ENCODE measurements around the gene CACNA1C.

Gene CACNA1C

DNA sequence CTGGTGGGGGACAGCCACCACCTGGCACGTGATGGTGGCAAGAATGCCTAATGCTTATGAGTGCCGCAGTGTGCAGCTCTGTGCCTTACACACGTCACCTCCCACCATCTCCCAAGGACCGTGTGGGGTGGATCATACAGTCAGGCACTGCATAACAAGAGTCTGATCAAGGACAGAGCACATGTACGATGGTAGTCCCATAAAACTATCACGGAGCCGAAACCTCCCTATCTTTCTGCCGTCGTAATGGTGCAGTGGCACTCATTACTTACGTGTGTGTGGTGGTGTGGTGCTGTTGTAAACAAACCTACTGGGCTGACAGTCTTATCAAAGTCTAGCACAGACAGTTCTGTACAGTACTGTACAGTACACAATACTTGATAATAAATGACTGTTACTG lies 89.3 kb downstream of the CACNA1C start:
- DNase-seq, result no peak

DNA sequence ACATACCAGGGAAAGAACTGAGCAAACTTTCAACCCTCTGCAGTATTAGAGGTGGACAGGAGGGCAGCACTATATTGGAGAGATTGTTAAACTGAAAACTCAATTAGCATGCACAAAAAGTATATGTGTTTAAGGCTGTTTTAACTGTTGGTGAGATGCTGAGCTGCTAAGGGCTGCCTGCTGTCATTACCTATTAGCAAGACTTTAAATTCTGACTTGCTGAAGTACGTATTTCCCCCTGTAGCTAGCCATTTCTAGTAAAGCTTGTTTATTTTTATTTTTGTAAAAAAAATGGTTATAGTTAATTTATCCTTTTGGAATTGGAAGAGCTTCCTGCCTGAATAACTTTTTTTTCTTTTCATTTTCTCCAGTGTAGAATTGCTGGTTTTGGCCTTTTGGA lies 92.2 kb downstream of the CACNA1C start:
- DNase-seq, result no peak

DNA sequence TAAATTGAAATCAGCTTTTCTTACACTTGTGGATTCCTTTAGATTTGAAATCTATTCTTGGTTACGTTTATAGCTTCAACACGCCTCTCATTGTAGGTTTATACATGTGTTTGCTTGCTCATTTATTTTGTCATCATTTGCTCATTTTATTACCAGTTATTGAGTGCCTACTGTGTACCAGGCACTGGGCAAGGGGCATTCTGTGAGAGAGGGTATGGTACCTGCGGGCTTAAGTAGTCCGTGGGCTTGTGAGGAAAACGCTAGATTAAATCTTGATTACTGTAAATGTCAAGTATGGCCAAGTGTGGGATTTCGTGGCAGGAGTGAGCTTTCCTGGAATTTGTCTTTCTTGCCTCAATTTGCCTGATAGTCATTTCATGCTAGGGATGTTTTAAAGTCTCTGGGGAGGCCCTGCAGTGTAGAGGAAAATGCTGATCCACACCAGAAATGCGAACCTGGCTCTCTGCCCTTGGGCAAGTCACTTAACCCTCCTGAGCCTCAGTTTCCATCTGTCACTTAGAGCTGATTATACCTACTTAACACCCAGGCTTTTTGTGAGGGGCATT lies 92.7 kb downstream of the CACNA1C start:
- DNase-seq, result no peak

DNA sequence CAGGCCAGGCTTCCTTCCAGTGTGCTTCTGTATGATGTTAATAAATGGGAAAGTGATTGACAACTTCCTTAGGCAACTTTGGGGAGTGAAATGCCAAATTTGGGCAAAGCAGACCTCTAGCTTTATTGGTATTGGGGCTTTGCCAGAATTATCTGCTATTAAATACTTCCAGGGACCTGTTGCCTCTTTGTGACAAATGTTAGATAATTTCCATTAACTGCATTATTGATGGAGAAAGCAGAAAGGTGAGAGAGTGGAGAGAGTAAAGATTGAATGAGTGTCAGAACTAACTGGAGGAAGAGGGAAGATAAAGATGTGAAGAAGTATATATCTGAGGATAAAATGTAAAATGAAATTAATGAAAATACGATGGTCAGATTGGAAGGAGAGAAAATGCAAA lies 94.5 kb downstream of the CACNA1C start:
- DNase-seq, result no peak

DNA sequence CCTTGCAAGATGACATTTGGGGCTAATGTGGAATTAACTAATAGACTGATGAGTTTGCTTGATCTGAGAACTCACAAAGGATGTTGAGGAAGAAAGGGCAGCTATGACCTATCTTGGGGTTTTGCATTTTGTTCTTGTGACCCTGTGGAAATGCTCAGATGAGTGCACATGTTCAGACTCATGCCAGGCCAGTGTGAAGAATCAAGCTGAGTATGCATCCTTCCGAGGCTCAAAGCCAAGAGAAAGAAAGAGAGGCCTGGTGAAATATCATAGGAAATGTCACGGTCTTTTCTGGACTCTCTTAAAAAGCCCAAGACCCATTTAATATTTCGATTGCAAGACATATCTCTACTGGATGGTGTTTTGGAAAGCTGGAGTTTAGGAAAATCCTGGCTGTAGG lies 96.3 kb downstream of the CACNA1C start:
- DNase-seq, result no peak

DNA sequence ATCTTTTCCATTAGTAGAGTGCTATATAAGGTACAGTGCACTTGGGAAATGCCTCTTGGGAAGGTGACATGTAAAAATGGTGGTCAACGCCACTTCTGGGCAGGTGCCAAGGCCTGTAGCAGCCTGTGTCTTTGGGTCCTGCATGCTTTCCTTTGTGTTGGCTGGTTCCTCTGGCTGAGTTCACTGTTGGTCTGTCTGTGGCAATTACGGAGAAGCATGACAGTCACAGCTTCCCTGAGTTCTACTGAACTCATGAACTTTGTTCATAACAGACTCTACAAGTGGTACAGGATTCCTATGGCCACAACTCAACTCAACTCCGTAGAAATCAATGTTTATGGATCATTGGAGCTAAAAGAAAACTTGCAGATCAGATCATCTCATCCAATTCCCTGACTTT lies 98.0 kb downstream of the CACNA1C start:
- no peak for DNase-seq

DNA sequence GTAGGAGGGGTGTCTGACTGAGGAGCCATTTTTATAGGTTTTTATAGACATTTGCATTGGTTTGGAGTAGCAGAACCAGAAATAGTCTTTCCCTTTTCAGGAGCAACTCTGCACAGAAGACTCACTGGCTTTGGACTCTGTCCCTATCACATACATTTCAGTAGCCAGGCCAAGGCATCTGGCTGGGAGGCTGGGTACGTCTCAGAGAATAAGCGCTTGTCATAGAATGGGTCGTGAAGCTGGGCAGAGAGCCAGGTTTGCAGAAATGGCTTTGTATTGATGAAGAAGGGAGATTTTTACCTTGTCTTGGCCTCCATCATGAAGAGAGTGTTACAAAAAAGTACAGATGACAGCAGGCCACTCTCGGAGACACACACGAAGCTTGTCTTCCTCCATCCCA lies 98.6 kb downstream of the CACNA1C start:
- DNase-seq, result no peak

DNA sequence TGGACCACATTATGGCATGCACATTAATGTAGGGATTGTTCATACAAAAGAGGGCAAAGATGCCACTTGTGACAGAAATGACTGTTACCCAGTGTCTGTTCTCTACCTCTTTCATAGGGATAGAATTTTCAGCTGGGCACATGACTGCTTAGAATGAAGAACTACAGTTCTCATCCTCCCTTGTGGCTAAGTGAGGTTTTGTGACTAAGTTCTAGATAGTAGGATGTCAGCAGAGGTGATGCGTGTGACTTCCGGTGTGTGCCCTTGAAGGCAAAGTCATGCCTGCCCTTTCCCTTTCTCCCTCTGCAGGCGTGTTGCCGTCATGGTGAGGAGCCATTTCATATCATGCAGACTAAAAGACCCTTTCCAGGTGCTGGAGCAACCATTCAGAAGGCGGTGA lies 99.3 kb downstream of the CACNA1C start:
- DNase-seq, result no peak

DNA sequence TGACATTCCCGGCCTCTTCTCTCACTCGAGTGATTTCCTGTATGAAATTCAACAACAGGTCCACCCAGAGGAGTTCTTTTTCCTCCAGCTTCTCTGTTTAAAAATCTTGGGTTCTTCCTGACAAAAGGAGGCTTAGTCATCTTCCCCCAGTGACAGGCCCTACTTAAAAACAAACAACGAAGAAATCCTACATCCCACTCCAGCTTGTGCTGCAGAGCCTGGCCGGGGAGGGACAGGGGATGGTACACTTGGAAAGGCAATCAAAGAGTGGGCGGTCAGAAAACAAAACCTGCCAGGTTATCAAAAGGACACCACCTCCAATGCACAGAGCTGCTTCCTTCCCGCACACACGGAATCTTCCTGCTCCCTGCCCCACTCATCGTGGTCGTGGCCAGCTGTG lies 101.3 kb downstream of the CACNA1C start:
- DNase-seq, result no peak

DNA sequence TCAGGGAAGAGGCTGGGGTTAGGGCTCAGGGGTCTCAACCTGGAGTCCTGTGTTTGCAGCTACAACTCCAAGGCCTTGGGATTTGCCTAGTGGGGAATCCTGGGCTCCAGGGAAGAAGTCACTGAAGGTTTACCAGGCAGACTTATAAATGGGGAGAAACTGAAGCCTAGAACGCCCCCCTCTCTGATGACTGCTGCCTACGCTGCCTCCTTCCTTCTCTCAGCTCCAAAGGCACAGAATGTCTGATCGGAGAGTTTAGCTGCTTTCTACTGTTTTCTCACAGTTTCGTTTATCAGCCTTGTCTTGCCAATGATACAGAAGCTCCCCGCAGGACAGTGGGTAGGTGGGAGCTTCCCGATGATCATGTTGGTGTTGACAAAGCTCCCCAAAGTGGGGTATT lies 101.7 kb downstream of the CACNA1C start:
- no peak for DNase-seq

DNA sequence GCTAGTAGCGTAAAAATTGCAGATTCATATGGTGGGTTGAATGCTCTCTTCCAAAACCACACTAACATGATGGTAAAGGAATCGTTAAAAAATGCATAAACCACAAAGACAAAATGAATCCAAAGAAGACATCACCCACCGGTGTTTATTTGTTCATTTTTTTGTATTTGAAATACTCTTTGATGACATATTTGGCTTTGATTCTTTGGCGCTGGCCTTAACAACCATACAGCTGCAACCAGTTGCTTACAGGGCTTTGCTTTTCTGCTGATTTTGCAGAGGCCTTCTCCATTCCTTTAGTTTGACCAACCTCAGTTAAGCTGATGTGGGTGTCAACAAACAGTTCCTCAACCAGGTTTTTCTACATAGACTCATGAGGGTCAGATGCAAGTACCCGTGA lies 103.5 kb downstream of the CACNA1C start:
- no peak for DNase-seq

DNA sequence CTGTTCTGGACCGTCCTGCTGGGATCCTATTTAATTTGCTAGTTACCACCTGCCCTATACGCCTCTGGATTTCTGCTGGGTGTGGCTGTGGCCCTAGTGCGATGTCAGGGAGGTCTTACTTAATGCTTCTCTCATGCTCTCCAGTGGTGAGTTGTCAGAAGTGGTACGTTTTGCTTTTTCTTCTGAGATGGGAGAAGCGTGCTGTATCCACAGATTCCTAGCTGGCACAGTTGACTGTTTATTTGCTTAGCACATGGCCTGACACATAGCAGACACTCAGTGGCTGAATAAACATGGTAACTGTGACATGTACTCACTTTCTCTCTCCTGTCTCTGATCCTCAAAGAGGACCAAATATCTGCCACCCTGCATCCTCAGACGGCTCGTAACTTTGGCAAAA lies 107.3 kb downstream of the CACNA1C start:
- no peak for DNase-seq

DNA sequence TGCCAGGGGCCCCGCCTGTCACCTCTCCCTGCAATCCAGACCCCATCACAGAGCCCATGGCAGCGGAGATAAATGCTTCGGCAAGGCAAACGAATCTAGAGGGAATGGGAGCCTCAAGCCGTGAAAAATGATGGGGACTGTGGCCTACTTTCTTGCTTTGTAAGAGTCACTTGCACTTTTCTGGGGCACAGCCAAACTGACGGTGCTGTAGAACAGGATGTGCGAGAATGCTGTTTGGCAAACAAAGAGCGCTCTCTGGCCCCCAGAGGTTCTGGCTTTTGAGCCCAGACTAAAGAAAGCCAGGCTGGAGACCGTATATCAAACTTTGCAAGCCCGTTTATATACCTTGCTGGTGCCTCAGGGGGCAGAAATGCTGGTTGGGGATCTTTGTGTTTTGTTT lies 108.7 kb downstream of the CACNA1C start:
- no peak for DNase-seq

DNA sequence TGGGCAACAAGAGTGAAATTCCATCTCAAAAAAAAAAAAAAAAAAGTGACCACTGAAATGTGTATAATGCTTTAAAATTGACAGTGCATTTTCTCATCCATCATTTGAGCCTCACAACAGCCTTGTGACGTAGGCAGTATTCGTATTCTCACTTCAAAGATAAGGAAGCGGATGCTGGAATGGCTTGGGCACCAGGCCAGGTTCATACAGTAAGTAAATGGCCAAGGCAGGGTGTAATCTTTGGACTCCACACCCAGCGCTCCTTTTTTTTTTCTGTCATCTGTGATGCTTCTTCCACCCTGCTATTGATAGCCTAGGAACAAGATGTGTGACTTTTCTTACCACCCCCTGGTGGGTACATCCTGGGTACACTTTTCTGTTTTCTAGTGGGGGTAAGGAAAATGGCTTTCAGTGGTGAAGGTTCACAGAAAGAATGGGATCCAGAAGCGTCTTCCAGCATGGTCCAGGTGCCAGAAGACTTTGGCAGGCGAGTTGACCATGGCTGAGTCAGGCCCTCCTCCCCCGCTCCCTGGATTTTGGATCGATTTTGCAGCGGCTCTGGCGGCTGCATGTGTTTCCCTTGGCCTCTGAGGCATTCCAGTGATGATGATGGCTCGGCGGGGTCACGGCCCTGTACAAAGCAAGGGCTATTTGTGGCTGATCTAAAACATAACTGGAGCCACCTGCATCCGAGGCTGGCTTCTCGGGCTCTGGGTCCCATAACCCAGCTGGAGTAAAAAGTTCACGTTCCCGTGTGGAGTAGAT lies 110.6 kb downstream of the CACNA1C start:
- DNase-seq, result no peak

DNA sequence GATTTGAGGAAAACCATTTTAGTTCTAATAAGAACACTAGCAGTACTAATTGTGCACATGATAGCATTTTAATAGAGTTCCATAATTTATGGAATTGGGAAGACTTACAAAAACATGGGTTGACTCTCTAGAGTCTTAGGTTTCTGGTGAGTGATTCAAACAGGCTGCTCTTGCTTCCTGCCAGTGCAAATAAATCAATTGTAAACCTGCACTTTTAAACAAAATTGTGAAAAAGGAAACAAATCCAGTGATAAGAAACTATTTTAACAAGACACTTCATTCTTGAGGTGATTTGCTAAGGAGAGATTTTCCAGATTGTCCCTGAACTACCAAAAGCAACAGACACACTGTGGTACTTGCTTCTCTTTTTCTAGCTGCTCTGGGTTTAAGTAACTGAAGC lies 112.2 kb downstream of the CACNA1C start:
- no peak for DNase-seq

DNA sequence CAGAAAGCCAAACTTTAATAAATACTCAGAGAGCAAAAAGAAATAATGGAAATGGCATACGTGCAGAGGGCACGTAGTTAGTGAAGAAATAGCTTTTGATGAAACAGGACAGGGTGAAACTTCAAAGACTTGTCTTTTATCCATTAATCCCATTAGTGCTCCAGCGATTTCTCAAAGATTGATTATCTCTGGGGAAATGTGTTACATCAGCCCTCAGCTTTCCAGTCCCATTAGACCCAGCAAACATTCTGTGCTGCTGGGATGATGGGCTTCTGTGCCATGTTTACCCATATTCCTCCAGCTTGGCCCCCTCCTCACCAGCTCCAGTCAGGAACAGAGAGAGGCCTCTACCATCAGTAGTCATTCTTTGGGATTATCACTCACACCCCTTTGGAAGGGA lies 113.1 kb downstream of the CACNA1C start:
- no peak for DNase-seq

DNA sequence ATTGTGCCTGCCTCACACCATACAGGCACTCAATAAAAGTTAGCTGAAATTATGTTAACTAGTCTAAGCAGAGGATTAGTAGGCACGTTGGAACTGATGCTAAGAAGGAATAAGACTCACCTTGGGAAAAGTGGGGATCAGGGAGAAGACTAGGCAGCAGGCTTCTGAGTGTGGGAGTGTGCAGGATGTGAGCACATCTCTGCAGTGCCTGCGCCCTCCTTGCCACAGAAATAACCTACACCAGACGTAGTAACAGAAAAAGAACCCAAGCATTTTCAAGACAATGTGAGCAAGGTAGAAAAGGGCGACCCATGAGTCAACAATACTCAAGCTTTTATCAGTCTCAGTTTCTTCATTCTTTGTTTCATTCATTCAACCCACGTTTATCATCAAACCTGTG lies 113.9 kb downstream of the CACNA1C start:
- DNase-seq, result no peak

DNA sequence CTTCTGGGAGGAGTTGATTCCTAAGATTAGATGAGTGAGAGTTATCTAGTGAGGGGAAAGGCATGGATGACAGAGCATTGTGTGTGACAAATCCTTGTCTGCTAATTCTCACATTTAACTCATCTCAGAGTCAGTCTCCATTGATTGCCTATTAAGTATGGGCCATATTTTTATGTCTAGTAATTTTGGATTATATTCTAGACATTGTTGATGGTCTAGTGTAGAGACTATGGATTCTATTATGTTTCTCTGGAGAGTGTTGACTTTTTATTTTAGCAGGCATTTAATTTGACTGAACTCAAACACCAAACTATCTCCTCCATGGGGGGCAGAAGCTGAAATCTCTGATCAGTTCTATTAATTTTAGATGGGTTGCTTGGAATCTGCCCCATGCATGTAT lies 114.4 kb downstream of the CACNA1C start:
- no peak for DNase-seq

DNA sequence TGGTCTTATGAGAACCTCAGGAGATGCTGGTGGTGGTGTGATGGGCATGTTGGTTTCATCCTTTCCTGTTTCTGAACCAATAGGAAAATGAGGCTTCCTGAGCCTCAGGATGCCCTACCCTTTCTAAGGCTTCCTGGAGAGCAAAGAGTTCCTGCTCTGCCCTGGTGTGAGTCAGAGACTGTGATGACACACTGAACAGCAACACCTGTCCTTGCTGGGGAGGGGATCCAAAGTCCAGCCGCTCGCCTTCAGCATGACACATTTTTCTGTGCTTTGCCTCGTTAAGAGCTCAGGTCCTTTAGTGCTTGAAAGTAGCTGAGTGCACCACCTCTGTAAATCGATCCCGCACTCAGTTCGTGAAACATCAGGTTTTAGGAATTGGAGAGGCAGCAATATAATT lies 116.0 kb downstream of the CACNA1C start:
- DNase-seq, result no peak

DNA sequence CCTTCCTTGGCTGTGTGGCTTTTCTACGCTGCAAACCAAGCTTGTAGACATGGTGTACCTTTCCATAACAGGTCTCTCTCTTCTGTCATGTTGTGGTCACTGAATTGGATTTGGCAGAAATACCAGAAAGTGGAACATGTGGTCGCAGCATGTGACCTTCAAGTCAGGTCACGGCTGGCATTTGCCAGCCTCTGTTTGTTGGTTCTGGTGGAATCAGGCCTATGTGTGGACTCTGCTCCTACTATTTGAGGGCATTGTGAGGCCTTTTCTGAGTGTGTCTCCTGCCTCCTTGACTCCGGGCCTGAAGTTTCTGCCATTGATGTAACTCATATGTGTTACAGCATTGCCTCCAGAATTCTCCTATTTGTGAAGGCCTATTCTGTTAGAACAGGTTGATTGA lies 116.7 kb downstream of the CACNA1C start:
- no peak for DNase-seq

DNA sequence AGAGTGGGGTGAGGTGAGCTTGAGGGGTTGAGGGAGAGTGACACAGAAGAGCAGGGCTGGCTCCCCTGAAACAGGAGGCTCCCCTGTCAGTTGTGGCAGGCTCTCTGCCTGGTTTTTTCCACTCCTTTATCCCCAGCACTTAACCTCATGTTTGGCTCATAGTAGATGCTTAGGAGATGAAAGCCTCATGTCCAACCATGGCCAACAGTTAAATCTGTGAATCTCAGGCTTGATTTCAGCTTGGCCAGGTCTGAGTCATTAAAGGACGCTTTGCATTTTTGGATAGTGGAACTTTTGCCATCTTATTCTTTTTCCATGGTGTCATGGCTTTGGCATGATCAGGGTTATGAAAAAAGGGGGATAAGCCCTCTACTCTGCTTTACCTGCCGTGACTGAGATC lies 117.2 kb downstream of the CACNA1C start:
- no peak for DNase-seq

DNA sequence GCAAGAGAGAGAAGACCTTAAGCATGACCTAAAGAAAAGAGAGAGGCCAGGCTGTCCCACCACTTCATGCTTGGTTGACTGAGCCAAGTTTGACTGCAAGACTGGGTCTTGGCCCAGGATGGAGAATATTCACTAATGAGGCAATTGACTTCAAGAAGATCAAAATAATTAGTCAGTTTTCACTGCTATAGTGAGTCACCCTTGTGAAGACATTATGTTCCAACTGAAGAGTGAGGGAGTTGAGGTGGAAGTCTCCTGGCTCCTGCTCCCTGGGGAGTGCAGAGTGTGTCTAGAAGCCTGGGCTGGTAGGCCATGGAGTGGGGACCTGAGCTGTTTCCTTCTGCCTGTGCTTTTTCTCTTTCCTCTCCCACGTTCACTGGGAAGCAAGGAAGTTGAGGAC lies 117.6 kb downstream of the CACNA1C start:
- DNase-seq, result no peak

DNA sequence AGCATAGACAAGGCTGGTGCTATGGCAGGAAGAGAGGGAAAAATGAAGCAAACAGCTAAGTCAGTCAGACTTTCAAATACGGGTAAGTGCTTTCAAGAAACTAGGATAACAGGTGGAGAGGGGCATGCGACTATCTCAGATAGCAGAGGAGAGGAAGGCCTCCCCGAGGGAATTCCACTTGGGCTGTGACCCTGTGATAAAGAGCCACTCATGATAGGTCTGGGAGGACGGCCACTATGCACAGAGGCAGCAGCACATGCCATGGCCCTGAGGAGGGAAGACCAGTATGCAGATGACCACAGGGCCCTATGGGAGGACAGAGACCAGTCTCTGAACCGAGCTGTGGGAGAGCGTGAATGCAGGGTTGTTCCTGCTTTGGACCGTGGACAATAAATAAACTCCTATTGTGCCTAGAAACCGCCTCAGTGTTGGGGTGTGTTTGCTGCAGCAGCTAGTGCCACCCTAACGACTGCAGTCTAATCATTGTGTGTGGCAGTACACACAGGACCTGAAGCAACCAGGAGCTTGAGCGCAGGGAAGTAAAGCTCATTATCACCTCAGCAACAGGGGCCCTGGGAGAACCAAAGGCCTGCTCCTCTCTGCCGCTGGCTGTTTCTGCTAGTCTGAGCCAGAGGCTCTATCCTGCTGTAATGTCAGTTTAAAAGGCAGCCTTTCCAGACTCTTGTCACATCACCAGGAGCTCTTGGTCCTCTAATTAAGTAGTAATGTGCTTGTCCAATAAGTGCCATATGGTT lies 119.1 kb downstream of the CACNA1C start:
- DNase-seq, result no peak

DNA sequence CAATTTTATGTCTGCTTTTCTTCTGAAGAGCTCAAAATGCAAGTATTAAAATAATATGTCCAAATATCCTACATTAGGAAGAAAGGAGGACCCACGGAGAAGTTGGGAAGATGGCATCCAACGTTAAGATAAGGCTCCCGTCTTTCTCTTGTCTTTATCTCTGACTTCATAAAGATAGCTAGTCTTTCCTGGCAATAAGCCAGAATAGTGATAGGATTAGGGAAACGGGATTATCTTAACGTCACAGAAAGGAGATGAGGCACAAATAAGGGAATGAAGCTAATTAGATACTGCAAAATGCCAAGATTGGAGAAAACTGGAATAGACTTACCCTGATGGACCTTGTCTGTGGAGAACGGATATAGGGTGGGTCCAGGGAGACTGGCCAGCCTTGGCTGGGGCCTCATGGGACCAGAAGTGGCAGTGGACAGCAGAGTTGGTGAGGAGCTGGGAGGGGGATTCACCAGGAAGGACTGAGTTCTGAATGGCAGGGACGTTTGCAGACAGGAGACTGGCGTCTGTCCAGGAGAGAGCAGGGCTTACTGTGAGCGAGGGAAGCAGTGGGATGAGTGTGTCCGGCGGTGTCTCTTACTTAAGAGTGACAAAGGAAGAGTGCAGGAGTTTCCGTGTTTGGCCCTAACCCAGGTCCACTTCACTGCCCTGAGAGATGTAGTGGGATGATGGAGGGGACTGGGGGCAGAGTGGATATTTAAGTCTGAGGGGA lies 119.9 kb downstream of the CACNA1C start:
- no peak for DNase-seq
